Caki2 (cell line): ENCODE results near the gene BICDL2. TPM values are rescaled to one million over a fixed set of nuclear protein-coding genes. Genes with fewer than 3 reads are reported as not detected.

Experiments
- DNase-seq: peaks from one replicate; pipeline ENCODE4 v3.0.0-alpha.2; 2015; ENCODE audit warnings: low read depth
- in situ Hi-C: cut with HindIII; loops from 2 replicates; pipeline ENCODE4 v1.10.0; 2016; ENCODE audit warnings: low sequenced_read_pairs, low pct_unique_long_range_greater_than_20kb, mixed read lengths
- total RNA-seq: library from RNA; depleted of rRNA; stranded (reverse); fragments of >200 nt; shearing (Covaris generic); gene quantifications from 2 replicates; pipeline ENCODE4 v1.2.3, GENCODE V29; 2014; ENCODE audit warnings: low replicate concordance; rRNA removed

BICDL2 gene
- total RNA-seq, 1 experiment from 2014 or later, result not detected

- in situ Hi-C loops, result no loop called here
- no peak for DNase-seq
Measured at GRCh38 chr16:2981177-2981898, 55.4 kb downstream of the BICDL2 start.

GRCh38 chr16:2980227-2981176 is 56.2 kb downstream of the BICDL2 start, which contains the start of gene PKMYT1:
TSS of gene PKMYT1 (minus strand) at chr16:2980446. CDS start at chr16:2979657, 789 bp downstream.
- in situ Hi-C loops, result no loop called here
- peak; percentile 92 for DNase-seq

GRCh38 chr16:2979669-2980226 is 57.0 kb downstream of the BICDL2 start:
- in situ Hi-C loops, result no loop called here
- DNase-seq, result no peak

Other genes with a start within 250 kb of the BICDL2 start
- not detected in 2 replicates for gene PRSS33, start 249.4 kb downstream of the BICDL2 start, total RNA-seq
- not detected in 2 replicates for gene PRSS41, start 238.5 kb downstream of the BICDL2 start, total RNA-seq
- not detected in 2 replicates for gene PRSS21, start 219.7 kb downstream of the BICDL2 start, total RNA-seq
- gene ZG16B, start 206.6 kb downstream of the BICDL2 start, total RNA-seq, result 0.93 TPM in 1 of 2 replicates, not detected in the other
- gene PRSS22, start 178.8 kb downstream of the BICDL2 start, total RNA-seq, result not detected in 2 replicates
- gene FLYWCH2, start 153.7 kb downstream of the BICDL2 start, total RNA-seq, result 121 and 161 TPM in 2 replicates
- 133 and 149 TPM in 2 replicates for gene FLYWCH1, start 125.0 kb downstream of the BICDL2 start, total RNA-seq
- 18.2 and 32.8 TPM in 2 replicates for gene KREMEN2, start 72.7 kb downstream of the BICDL2 start, total RNA-seq
- 60.8 and 77.4 TPM in 2 replicates for gene PAQR4, start 67.6 kb downstream of the BICDL2 start, total RNA-seq
- gene PKMYT1, start 56.5 kb downstream of the BICDL2 start, total RNA-seq, result 25.5 and 39.1 TPM in 2 replicates
- 0.07 TPM in 1 of 2 replicates, not detected in the other for gene CLDN9, start 24.0 kb downstream of the BICDL2 start, total RNA-seq
- not detected in 2 replicates for gene CLDN6, start 18.8 kb downstream of the BICDL2 start, total RNA-seq
- gene TNFRSF12A, start 16.6 kb downstream of the BICDL2 start, total RNA-seq, result 975 and 1,222 TPM in 2 replicates
- 461 and 685 TPM in 2 replicates for gene HCFC1R1, start 13.0 kb downstream of the BICDL2 start, total RNA-seq
- 247 and 252 TPM in 2 replicates for gene THOC6, start 12.9 kb downstream of the BICDL2 start, total RNA-seq
- gene MMP25, start 9.6 kb upstream of the BICDL2 start, total RNA-seq, result not detected in 2 replicates
- gene IL32, start 28.7 kb upstream of the BICDL2 start, total RNA-seq, result 171 and 219 TPM in 2 replicates
- not detected in 2 replicates for gene ZSCAN10, start 62.4 kb upstream of the BICDL2 start, total RNA-seq
- gene ZNF205, start 75.6 kb upstream of the BICDL2 start, total RNA-seq, result 20.0 and 28.4 TPM in 2 replicates
- 2.6 and 4.8 TPM in 2 replicates for gene ZNF213, start 98.1 kb upstream of the BICDL2 start, total RNA-seq
- not detected in 2 replicates for gene OR1F1, start 151.3 kb upstream of the BICDL2 start, total RNA-seq
- gene ZNF200, start 198.2 kb upstream of the BICDL2 start, total RNA-seq, result 12.1 and 12.8 TPM in 2 replicates
- gene MEFV, start 219.7 kb upstream of the BICDL2 start, total RNA-seq, result not detected in 2 replicates
- 58.5 and 90.0 TPM in 2 replicates for gene ZNF263, start 246.5 kb upstream of the BICDL2 start, total RNA-seq